ENCODE measurements around the gene COL4A3. TPM values are rescaled to one million over a fixed set of nuclear protein-coding genes. Genes with fewer than 3 reads are reported as not detected.

The COL4A3 gene
- total RNA-seq, 2 donors from 2014 or later, result 1.6 to 16.5 TPM

- H3K9me3 ChIP-seq, result no peaks in the 10 kb centered on the region
- no peak overlapping the region for H3K4me3 ChIP-seq
- DNase-seq, result no peak
- no peaks in the 10 kb centered on the region for H3K36me3 ChIP-seq (replicated peaks in 1 of 2; ENCODE audit: insufficient read depth in 1 of 2, low read depth in 2 of 2)
- WGBS, 2 donors, result 90 to 93% methylated on average over 12 of the region's 12 CpGs
- intact Hi-C loops (cut with DNase I), result no loop called here
- H3K4me1 ChIP-seq, result peaks cover 12% of the 10 kb centered on the region
- no peaks in the 10 kb centered on the region for H3K27me3 ChIP-seq
- no peak for TF ChIP-seq POLR2A (IDR thresholded peaks at IDR 0.05)
- TF ChIP-seq, protein P1, sequence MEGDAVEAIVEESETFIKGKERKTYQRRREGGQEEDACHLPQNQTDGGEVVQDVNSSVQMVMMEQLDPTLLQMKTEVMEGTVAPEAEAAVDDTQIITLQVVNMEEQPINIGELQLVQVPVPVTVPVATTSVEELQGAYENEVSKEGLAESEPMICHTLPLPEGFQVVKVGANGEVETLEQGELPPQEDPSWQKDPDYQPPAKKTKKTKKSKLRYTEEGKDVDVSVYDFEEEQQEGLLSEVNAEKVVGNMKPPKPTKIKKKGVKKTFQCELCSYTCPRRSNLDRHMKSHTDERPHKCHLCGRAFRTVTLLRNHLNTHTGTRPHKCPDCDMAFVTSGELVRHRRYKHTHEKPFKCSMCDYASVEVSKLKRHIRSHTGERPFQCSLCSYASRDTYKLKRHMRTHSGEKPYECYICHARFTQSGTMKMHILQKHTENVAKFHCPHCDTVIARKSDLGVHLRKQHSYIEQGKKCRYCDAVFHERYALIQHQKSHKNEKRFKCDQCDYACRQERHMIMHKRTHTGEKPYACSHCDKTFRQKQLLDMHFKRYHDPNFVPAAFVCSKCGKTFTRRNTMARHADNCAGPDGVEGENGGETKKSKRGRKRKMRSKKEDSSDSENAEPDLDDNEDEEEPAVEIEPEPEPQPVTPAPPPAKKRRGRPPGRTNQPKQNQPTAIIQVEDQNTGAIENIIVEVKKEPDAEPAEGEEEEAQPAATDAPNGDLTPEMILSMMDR (IDR thresholded peaks at IDR 0.05), result no peak
- no peak for ATAC-seq
- no peak overlapping the region for H3K27ac ChIP-seq
Observed at GRCh38 chr2:227177592-227178336, 13.3 kb downstream of the COL4A3 start.

- WGBS, 2 donors, result 60 to 62% methylated on average over 11 of the region's 11 CpGs
Observed at GRCh38 chr2:227179988-227180685, 15.7 kb downstream of the COL4A3 start.

DNA sequence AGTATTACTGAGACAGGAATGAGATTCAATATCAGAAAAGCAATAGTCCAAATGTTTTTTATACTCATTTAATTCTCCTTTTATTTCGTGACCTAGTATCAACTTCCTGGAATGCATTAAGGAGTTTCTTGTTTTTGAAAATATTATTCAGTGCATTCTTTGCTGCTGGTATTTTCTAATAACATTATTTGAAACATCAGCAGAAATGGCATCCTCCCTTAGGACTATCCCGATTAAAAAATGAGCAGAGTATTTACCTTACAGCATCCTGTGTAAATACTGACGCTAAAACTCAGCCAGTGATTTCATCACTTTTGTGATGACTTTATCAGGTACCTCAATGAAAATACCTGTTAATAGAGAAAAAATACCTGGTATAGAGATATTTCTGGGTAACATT, 16.3 kb downstream of the COL4A3 start:
- DNase-seq (no peak), ATAC-seq (no peak)
- no peaks in the 10 kb centered on the region for H3K36me3 ChIP-seq (replicated peaks in 1 of 2; ENCODE audit: insufficient read depth in 1 of 2, low read depth in 2 of 2)
- WGBS, 2 donors, result 26% methylated on average over 3 of the region's 3 CpGs
- H3K27me3 ChIP-seq, result no peaks in the 10 kb centered on the region
- H3K4me3 ChIP-seq, result no peak overlapping the region
- TF ChIP-seq, protein P1 (IDR thresholded peaks at IDR 0.05), result no peak
- TF ChIP-seq POLR2A (IDR thresholded peaks at IDR 0.05), result no peak
- no peak overlapping the region for H3K27ac ChIP-seq
- intact Hi-C loops (cut with DNase I), result no loop called here
- H3K4me1 ChIP-seq, result peaks cover 15% of the 10 kb centered on the region
- H3K9me3 ChIP-seq, result no peaks in the 10 kb centered on the region

More at GRCh38 chr2:227179988-227180685, 15.7 kb downstream of the COL4A3 start:
- H3K4me3 ChIP-seq, result no peak overlapping the region
- no peak for TF ChIP-seq POLR2A (IDR thresholded peaks at IDR 0.05)
- TF ChIP-seq, protein P1 (IDR thresholded peaks at IDR 0.05), result no peak
- H3K27me3 ChIP-seq, result no peaks in the 10 kb centered on the region
- peaks cover 15% of the 10 kb centered on the region for H3K4me1 ChIP-seq
- DNase-seq (no peak), ATAC-seq (no peak)
- intact Hi-C loops (cut with DNase I), result no loop called here
- no peaks in the 10 kb centered on the region for H3K9me3 ChIP-seq
- no peaks in the 10 kb centered on the region for H3K36me3 ChIP-seq (replicated peaks in 1 of 2; ENCODE audit: insufficient read depth in 1 of 2, low read depth in 2 of 2)
- no peak overlapping the region for H3K27ac ChIP-seq

GRCh38 chr2:227182765-227183164, 18.3 kb downstream of the COL4A3 start:
- no peak overlapping the region for H3K4me3 ChIP-seq
- no peaks in the 10 kb centered on the region for H3K9me3 ChIP-seq
- ATAC-seq (no peak), DNase-seq (no peak)
- no peaks in the 10 kb centered on the region for H3K36me3 ChIP-seq (replicated peaks in 1 of 2; ENCODE audit: insufficient read depth in 1 of 2, low read depth in 2 of 2)
- intact Hi-C loops (cut with DNase I), result no loop called here
- peaks cover 11% of the 10 kb centered on the region for H3K4me1 ChIP-seq
- TF ChIP-seq, protein P1 (IDR thresholded peaks at IDR 0.05), result no peak
- no peak for TF ChIP-seq POLR2A (IDR thresholded peaks at IDR 0.05)
- H3K27ac ChIP-seq, result no peak overlapping the region
- no peaks in the 10 kb centered on the region for H3K27me3 ChIP-seq
